ENCODE measurements around the gene STAMBP.
"Not testable (repeated sequence)": the region's sequence is repeated elsewhere in the genome, so short reads cannot be mapped to it uniquely, and the experiment has no call there.

Gene STAMBP

GRCh38 chr2:73837847-73838585 is 9.3 kb downstream of the STAMBP start:
- DNase-seq (ENCODE audit: low spot score) = no peak

- no peak for DNase-seq (ENCODE audit: low spot score)
Measured at GRCh38 chr2:73838889-73839534, 10.3 kb downstream of the STAMBP start.

GRCh38 chr2:73839653-73840411 is 11.1 kb downstream of the STAMBP start:
- DNase-seq (ENCODE audit: low spot score) = no peak

- DNase-seq (ENCODE audit: low spot score) = no peak
Measured at GRCh38 chr2:73841912-73842738, 13.4 kb downstream of the STAMBP start.

GRCh38 chr2:73842739-73843019 is 13.9 kb downstream of the STAMBP start:
- DNase-seq (ENCODE audit: low spot score) = no peak

- DNase-seq (ENCODE audit: low spot score) = no peak
Measured at GRCh38 chr2:73844087-73844486, 15.3 kb downstream of the STAMBP start.

GRCh38 chr2:73850009-73850408 is 21.2 kb downstream of the STAMBP start:
- DNase-seq (ENCODE audit: low spot score) = no peak

GRCh38 chr2:73851274-73851673 is 22.5 kb downstream of the STAMBP start:
- no peak for DNase-seq (ENCODE audit: low spot score)

GRCh38 chr2:73852020-73852419 is 23.3 kb downstream of the STAMBP start:
- DNase-seq (ENCODE audit: low spot score) = peak; percentile 73

GRCh38 chr2:73855526-73855925 is 26.8 kb downstream of the STAMBP start:
- DNase-seq (ENCODE audit: low spot score) = no peak

GRCh38 chr2:73856214-73856613 is 27.5 kb downstream of the STAMBP start:
- no peak for DNase-seq (ENCODE audit: low spot score)

GRCh38 chr2:73859721-73860586 is 31.2 kb downstream of the STAMBP start:
- peak; percentile 87 for DNase-seq (ENCODE audit: low spot score)

- DNase-seq (ENCODE audit: low spot score) = no peak
Measured at GRCh38 chr2:73862987-73863386, 34.2 kb downstream of the STAMBP start.

GRCh38 chr2:73868204-73868978 is 39.6 kb downstream of the STAMBP start:
- no peak for DNase-seq (ENCODE audit: low spot score)

GRCh38 chr2:73870084-73870483 is 41.3 kb downstream of the STAMBP start:
- DNase-seq (ENCODE audit: low spot score) = no peak

GRCh38 chr2:73877071-73877802 is 48.5 kb downstream of the STAMBP start:
- no peak for DNase-seq (ENCODE audit: low spot score)

GRCh38 chr2:73877984-73878383 is 49.2 kb downstream of the STAMBP start:
- not testable (repeated sequence) for DNase-seq (ENCODE audit: low spot score)

GRCh38 chr2:73885406-73885805 is 56.6 kb downstream of the STAMBP start:
- no peak for DNase-seq (ENCODE audit: low spot score)

GRCh38 chr2:73886357-73886756 is 57.6 kb downstream of the STAMBP start:
- no peak for DNase-seq (ENCODE audit: low spot score)

Data from kidney capillary endothelial cell (primary cell).